Spinal cord (tissue), 10 donors: ENCODE results near the gene CHMP4A. TPM values are rescaled to one million over a fixed set of nuclear protein-coding genes. Genes with fewer than 3 reads are reported as not detected.
"Not testable (repeated sequence)": the region's sequence is repeated elsewhere in the genome, so short reads cannot be mapped to it uniquely, and the experiment has no call there.

Experiments
- DNase-seq, 6 donors: peaks; one replicate each; pipeline versions ENCODE4 v3.0.0 to v3.0.0-alpha.2; 2013 to 2015; ENCODE audit warnings: low spot score in 6 of 6, low read depth in 4 of 6
- H3K27ac ChIP-seq: one replicate; pipeline ENCODE4 v1.5.1; 2013; ENCODE audit warnings: low read depth, low read length, control low read depth
- H3K27me3 ChIP-seq: one replicate; pipeline ENCODE4 v1.6.1; 2013; ENCODE audit warnings: low read length; ENCODE audit not compliant: control insufficient read depth, insufficient read depth
- H3K36me3 ChIP-seq: one replicate; pipeline ENCODE4 v1.6.1; 2013; ENCODE audit warnings: low read length; ENCODE audit not compliant: control insufficient read depth, insufficient read depth
- H3K4me1 ChIP-seq: one replicate; pipeline ENCODE4 v1.6.1; 2013; ENCODE audit warnings: low read length; ENCODE audit not compliant: control insufficient read depth, insufficient read depth
- H3K4me3 ChIP-seq: one replicate; pipeline ENCODE4 v1.5.1; 2013; ENCODE audit warnings: low read depth, low read length, control low read depth
- H3K9me3 ChIP-seq: one replicate; pipeline ENCODE4 v1.6.1; 2013; ENCODE audit warnings: low read length; ENCODE audit not compliant: control insufficient read depth, insufficient read depth
- WGBS: methylation state at CpG from one replicate; pipeline ENCODE4 v1.1.5; 2013; ENCODE audit warnings: missing lambda C conversion rate; ENCODE audit not compliant: insufficient coverage; 5-methylcytosine and 5-hydroxymethylcytosine counted together
- polyA plus RNA-seq, 2 donors: library from polyadenylated mRNA; unstranded; fragments of 120-200 nt; gene quantifications; one replicate each; pipeline ENCODE4 v1.2.1, GENCODE V29; 2013; ENCODE audit not compliant: insufficient read length in 2 of 2
- total RNA-seq, 2 donors: library from RNA; depleted of rRNA in 1 of 2; stranded (reverse); fragments of 120-200 nt in 1 of 2; fragments of >200 nt in 1 of 2; gene quantifications; one replicate each; pipeline versions ENCODE4 v1.2.3 to v1.2.4, GENCODE V29; 2013 to 2014
- donor health status: healthy.

CHMP4A gene
- total and polyA plus RNA-seq, 4 donors, result 23.2 to 62.9 (median 46.5) TPM

GRCh38 chr14:24211311-24211710 lies 2.0 kb downstream of the CHMP4A start:
- H3K9me3 ChIP-seq, result no peaks in the 10 kb centered on the region
- H3K36me3 ChIP-seq, result peaks cover 44% of the 10 kb centered on the region
- no peak for DNase-seq
- no peaks in the 10 kb centered on the region for H3K27me3 ChIP-seq
- H3K27ac ChIP-seq, result no peak overlapping the region
- H3K4me3 ChIP-seq, result no peak overlapping the region
- WGBS, result 93% methylated on average over 6 of the region's 6 CpGs
- H3K4me1 ChIP-seq, result peaks cover 34% of the 10 kb centered on the region

- Histone ChIP-seq H3K4me3 (no peak overlapping the region), H3K36me3 (peaks cover 53% of the 10 kb centered on the region), H3K9me3 (no peaks in the 10 kb centered on the region), H3K4me1 (peaks cover 8% of the 10 kb centered on the region), H3K27me3 (no peaks in the 10 kb centered on the region), H3K27ac (no peak overlapping the region)
- no peak for DNase-seq
- WGBS, result 100% methylated on average over 2 of the region's 2 CpGs
Measured at GRCh38 chr14:24207625-24208024, 5.7 kb downstream of the CHMP4A start.

GRCh38 chr14:24207104-24207551 lies 6.2 kb downstream of the CHMP4A start:
- 96% methylated on average over 5 of the region's 5 CpGs for WGBS
- Histone ChIP-seq H3K4me3 (no peak overlapping the region), H3K9me3 (no peaks in the 10 kb centered on the region), H3K36me3 (peaks cover 53% of the 10 kb centered on the region), H3K27me3 (no peaks in the 10 kb centered on the region), H3K27ac (no peak overlapping the region), H3K4me1 (peaks cover 4% of the 10 kb centered on the region)
- DNase-seq, result no peak

- no peak for DNase-seq
- Histone ChIP-seq H3K27me3 (no peaks in the 10 kb centered on the region), H3K9me3 (no peaks in the 10 kb centered on the region), H3K27ac (no peak overlapping the region), H3K4me3 (no peak overlapping the region), H3K36me3 (peaks cover 56% of the 10 kb centered on the region), H3K4me1 (peaks cover 3% of the 10 kb centered on the region)
- 98% methylated on average over 10 of the region's 11 CpGs for WGBS
Measured at GRCh38 chr14:24206260-24207103, 6.8 kb downstream of the CHMP4A start.

- DNase-seq, result no peak
- H3K4me3 ChIP-seq, result no peak overlapping the region
- no peaks in the 10 kb centered on the region for H3K4me1 ChIP-seq
- H3K9me3 ChIP-seq, result no peaks in the 10 kb centered on the region
- H3K27ac ChIP-seq, result no peak overlapping the region
- H3K27me3 ChIP-seq, result no peaks in the 10 kb centered on the region
- H3K36me3 ChIP-seq, result peaks cover 40% of the 10 kb centered on the region
- WGBS, result 89% methylated on average over 6 of the region's 7 CpGs
Measured at GRCh38 chr14:24204163-24205146, 8.8 kb downstream of the CHMP4A start.

GRCh38 chr14:24203249-24203886 lies 9.9 kb downstream of the CHMP4A start:
- H3K27me3 ChIP-seq, H3K4me3 ChIP-seq, DNase-seq, H3K27ac ChIP-seq, H3K4me1 ChIP-seq, H3K9me3 ChIP-seq: not testable (repeated sequence)
- WGBS, result 100% methylated on average over 3 of the region's 16 CpGs
- H3K36me3 ChIP-seq, result peaks cover 32% of the 10 kb centered on the region

- WGBS, result 84% methylated on average over 8 of the region's 8 CpGs
Measured at GRCh38 chr14:24202538-24202937, 10.8 kb downstream of the CHMP4A start.

GRCh38 chr14:24198814-24199524 lies 14.3 kb downstream of the CHMP4A start:
- 100% methylated on average over 2 of the region's 7 CpGs for WGBS
- H3K27ac ChIP-seq, result no peak overlapping the region
- H3K4me1 ChIP-seq, result peaks cover 13% of the 10 kb centered on the region
- no peak overlapping the region for H3K4me3 ChIP-seq
- DNase-seq, result no peak
- H3K9me3 ChIP-seq, result no peaks in the 10 kb centered on the region
- peaks cover 3% of the 10 kb centered on the region for H3K36me3 ChIP-seq
- H3K27me3 ChIP-seq, result no peaks in the 10 kb centered on the region

More at GRCh38 chr14:24202538-24202937, 10.8 kb downstream of the CHMP4A start:
- not testable (repeated sequence) for H3K4me3 ChIP-seq, H3K9me3 ChIP-seq, DNase-seq, H3K27ac ChIP-seq, H3K4me1 ChIP-seq, H3K27me3 ChIP-seq
- peaks cover 23% of the 10 kb centered on the region for H3K36me3 ChIP-seq

GRCh38 chr14:24197056-24197450 lies 16.2 kb downstream of the CHMP4A start:
- WGBS, result 67% methylated on average over 1 of the region's 2 CpGs
- DNase-seq, result no peak
- Histone ChIP-seq H3K27me3 (no peaks in the 10 kb centered on the region), H3K4me3 (no peak overlapping the region), H3K27ac (no peak overlapping the region), H3K4me1 (peaks cover 13% of the 10 kb centered on the region), H3K36me3 (peaks cover 16% of the 10 kb centered on the region), H3K9me3 (no peaks in the 10 kb centered on the region)
